Measurements from ENCODE around the gene DLK1.

DNA sequence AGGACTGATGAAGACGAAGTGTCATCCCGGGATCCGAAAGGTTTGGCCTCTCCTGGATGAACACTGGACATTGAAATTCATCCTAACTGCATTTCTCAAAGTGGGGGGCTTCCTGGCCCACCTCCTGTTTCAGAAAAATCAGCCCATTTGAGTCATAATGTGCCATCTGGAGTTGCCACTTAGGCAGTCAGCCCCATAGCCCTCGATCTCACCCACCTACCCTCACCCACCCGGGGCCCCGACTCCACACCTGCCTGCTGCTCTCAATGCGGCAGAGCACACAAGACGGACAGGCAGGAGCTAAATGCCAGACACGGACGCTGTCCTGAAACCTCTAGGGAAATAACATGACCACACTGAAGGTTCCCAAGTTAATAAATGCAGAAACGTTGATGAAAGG lies 12.6 kb downstream of the DLK1 start:
- TF ChIP-seq, protein P1, sequence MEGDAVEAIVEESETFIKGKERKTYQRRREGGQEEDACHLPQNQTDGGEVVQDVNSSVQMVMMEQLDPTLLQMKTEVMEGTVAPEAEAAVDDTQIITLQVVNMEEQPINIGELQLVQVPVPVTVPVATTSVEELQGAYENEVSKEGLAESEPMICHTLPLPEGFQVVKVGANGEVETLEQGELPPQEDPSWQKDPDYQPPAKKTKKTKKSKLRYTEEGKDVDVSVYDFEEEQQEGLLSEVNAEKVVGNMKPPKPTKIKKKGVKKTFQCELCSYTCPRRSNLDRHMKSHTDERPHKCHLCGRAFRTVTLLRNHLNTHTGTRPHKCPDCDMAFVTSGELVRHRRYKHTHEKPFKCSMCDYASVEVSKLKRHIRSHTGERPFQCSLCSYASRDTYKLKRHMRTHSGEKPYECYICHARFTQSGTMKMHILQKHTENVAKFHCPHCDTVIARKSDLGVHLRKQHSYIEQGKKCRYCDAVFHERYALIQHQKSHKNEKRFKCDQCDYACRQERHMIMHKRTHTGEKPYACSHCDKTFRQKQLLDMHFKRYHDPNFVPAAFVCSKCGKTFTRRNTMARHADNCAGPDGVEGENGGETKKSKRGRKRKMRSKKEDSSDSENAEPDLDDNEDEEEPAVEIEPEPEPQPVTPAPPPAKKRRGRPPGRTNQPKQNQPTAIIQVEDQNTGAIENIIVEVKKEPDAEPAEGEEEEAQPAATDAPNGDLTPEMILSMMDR (IDR thresholded peaks at IDR 0.05): no peak
- no peak for TF ChIP-seq POLR2A (IDR thresholded peaks at IDR 0.05)
